NCI-H1417 treated with DMSO at 0.1 percent for 48 hours (cell line): ENCODE data around the gene MLST8.
"Not testable (repeated sequence)": the region's sequence is repeated elsewhere in the genome, so short reads cannot be mapped to it uniquely, and the experiment has no call there.

Experiments used
- DNase-seq: peaks from one replicate; lab custom pipeline; 2025; lab: John Stamatoyannopoulos, UW

MLST8 gene

DNA sequence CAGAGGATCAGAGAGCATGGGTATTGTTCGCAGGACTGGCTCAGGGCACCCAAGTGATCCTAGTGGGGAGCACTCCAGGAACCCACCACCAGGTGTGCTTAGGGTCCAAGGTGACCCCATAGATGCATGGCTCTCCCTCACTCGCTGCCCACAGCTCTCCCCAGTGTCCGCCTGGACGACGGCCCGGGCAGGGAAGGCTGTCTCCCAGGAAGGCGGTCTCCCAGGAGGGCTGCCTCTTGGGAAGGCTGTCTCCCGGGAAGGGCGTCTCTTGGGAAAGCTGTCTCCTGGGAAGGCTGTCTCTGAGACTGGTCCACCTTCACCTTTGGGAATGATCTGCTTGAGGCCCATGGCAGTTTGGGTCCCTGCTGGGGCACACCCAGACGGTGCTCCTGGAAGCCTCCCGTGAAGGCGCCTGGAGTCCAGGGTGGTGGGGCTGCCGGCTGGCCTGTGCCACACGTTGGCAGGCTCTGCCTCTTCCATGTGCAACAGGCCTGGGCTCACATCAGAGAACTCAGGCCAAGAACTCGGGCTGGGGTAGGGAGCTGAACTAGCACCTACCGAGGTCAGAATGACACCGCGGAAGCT lies 41.1 kb downstream of the MLST8 start:
- DNase-seq, result no peak

DNA sequence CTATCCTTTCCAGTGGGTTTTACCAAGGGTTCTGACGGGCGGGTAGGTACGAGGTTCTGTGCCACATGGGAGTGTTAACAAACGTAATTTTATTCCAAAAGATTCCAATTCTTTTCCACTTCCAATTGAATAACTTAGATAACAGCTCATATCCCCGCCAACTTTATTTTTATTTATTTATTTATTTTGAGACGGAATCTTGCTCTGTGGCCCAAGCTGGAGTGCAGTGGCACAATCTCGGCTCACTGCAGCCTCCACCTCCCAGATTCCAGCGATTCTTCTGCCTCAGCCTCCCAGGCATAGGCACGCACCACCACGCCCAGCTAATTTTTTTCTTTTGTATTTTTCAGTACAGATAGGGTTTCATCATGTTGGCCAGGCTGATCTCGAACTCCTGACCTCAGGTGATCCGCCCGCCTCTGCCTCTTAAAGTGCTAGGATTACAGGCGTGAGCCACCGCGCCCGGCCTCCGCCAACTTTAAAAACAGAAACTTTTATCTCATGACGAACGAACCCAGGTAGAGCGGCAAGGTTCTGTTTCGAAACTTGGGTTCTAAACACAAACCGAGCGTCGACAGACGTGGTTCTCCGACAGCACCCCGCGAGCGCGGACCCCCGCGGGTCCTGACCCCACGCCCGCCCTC lies 45.5 kb downstream of the MLST8 start:
- DNase-seq, result peak; percentile 57

DNA sequence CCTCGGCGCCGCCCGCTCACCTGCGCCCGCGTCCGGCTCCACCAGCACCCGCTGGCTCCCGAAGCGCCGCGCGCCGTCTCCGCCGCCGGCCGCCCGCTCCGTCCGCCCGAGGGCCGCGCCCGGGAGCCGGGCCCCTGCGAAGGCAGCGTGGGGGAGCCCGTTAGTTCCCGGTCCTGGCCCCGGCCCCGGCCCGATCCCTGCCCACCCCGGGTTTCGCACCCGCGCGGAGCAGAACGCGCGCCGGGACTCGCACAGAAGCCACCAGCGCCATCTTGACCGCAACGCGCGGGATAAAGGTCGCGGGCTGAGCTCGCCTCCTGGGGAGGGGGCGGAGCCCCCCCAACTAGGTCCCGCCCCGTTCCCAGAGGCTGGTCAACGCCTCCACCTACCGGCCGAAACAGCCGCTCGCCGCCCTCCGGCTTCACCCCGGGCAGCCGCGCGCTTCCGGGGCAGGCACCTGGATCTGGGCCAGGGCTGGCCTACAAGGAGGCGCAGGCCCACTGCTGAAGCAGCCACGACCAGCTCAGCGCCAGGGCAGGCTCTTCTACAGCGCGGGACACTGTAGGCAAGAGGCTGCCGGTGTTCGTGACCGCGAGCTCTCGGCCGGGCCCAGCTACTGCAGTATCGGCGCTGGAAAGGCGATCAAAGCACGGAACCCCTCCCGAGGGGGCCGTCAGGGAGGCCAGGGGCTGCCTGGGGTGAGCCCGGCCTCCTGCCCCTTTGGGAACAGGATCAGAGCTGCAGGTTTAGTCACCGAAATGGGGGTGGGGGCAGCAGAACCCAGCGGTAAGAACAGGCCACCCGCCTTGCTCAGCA lies 46.2 kb downstream of the MLST8 start, which contains the start of gene ECI1:
ECI1 (minus strand) TSS at position 292 of the 816 bp plus-strand sequence; CDS start at position 271, 21 bp downstream.
- peak; percentile 57 for DNase-seq

DNA sequence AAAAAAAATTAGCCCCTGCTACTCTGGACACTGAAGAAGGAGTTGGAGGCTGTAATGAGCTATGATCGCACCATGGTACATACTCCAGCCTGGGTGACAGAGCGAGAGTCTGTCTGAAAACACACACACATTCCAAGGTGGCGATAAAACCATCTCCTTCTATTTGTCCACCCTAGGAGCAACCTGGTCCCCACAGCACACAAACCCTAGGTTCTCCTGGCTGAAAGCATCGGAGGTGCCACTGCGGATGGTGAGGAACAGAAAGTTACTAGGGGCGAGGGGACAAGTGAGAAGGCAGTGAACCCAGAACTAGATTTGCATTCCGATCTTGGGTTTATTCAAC lies 47.5 kb downstream of the MLST8 start:
- DNase-seq, result no peak

DNA sequence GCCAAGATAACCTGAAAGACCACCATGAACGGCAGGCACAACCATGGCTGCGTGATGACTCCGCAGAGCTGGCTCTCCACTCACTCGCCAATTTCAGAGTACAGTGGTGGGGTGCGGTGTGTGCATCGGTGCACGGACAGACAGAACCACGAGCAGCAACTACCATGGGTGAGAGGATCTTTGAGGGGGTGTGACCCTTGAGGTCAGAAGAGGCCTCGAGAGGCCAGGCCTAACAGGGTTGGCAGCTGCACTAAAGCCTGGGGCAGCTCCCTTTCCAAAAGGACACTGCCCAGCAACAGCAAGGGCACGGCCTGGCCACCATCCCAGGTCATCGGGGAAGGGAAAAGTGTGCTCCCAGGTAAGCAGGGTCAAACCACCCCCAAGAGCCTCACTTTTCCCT lies 48.0 kb downstream of the MLST8 start:
- DNase-seq, result no peak

DNA sequence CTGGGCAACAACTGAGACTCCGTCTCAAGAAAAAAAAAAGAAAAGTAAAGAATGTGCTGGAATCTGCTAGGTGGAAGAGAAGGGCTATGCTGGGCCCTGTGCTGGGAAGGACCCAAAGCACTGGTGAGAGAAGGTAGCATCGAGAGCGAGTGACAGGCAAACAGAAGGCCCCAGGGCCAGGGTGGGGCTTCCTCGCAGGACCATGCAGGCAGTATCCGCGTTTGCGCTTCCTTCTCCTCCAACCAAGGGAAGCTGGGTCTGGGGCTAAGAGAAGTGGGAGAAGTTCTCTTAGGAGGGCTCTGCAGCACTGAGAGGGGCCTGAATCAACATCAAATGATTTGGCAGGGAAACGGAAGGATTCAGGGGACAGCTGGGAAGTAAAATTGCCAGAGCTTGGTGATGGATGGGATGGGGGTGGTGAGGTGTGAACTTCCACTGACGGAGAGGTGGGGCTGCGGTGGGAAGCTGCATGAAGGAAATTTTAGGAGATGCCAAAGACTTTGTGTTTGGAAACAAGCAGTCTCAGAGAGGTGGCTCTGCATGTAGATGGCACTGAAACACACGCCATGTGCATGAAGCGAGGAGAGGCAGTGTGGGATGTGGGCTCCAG lies 51.4 kb downstream of the MLST8 start:
- no peak for DNase-seq

DNA sequence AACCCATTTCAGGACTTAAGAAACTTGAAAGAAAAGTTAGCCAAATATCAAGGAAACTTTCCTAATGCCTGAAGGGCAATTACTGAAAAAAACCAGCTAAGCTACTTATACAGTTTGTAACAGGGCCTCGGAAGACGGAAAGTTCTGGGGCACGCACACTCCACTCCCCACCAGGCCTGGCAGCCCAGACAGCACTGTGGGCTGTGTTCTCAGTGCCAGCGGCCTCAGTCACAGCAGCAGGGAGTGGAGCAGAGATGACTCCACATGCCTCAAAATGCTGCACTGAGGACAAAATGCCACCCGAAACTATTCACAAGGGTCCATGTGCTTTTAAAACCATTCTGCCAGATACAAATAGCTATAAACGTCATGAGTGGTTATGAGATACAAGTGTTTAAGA lies 52.5 kb downstream of the MLST8 start:
- DNase-seq, result no peak

DNA sequence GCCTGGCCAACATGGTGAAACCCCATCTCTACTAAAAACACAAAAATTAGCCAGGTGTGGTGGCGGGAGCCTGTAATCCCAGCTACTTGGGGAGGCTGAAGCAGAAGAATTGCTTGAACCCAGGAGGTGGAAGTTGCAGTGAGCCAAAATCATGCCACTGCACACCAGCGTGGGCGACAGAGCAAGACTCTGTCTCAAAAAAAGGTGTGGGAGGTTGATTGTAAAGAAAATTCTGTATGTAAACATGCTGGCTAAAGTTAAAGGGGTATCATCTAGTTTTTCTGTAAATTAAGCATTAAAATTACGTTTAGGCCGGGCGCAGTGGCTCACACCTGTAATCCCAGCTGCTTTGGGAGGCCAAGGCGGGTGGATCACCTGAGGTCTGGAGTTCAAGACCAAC lies 53.3 kb downstream of the MLST8 start:
- not testable (repeated sequence) for DNase-seq
